Stimulated activated effector memory CD8-positive, alpha-beta T cell treated with anti-CD3 and anti-CD28 coated beads, Interleukin-12 subunit alpha, Interleukin-12 subunit beta, amount 100 ng/mL, for 72 hours (primary cell): Measurements from ENCODE around the gene SMOC1.

Experiments
- ATAC-seq: fragments of 150-1000 bp; cut with Tn5 transposase; 2 replicates; pipeline ENCODE4 v1.10.0; 2021
- DNase-seq, 2 donors: peaks; one replicate each; pipeline ENCODE4 v3.0.0; 2021 to 2022; ENCODE audit warnings: low spot score in 2 of 2
- H3K27ac Mint-ChIP-seq: one replicate; pipeline ENCODE4 v1.8.0; 2022; ENCODE audit warnings: mild to moderate bottlenecking, mixed read lengths
- H3K36me3 Mint-ChIP-seq: one replicate; pipeline ENCODE4 v1.8.0; 2022; ENCODE audit warnings: mild to moderate bottlenecking, mixed read lengths
- H3K4me1 Mint-ChIP-seq: one replicate; pipeline ENCODE4 v1.8.0; 2022; ENCODE audit warnings: mixed read lengths
- H3K4me3 Mint-ChIP-seq: one replicate; pipeline ENCODE4 v1.8.0; 2022; ENCODE audit warnings: mild to moderate bottlenecking, mixed read lengths
- H3K9me3 Mint-ChIP-seq: one replicate; pipeline ENCODE4 v1.8.0; 2022; ENCODE audit warnings: mixed read lengths

SMOC1 gene, protein sequence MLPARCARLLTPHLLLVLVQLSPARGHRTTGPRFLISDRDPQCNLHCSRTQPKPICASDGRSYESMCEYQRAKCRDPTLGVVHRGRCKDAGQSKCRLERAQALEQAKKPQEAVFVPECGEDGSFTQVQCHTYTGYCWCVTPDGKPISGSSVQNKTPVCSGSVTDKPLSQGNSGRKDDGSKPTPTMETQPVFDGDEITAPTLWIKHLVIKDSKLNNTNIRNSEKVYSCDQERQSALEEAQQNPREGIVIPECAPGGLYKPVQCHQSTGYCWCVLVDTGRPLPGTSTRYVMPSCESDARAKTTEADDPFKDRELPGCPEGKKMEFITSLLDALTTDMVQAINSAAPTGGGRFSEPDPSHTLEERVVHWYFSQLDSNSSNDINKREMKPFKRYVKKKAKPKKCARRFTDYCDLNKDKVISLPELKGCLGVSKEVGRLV

DNA sequence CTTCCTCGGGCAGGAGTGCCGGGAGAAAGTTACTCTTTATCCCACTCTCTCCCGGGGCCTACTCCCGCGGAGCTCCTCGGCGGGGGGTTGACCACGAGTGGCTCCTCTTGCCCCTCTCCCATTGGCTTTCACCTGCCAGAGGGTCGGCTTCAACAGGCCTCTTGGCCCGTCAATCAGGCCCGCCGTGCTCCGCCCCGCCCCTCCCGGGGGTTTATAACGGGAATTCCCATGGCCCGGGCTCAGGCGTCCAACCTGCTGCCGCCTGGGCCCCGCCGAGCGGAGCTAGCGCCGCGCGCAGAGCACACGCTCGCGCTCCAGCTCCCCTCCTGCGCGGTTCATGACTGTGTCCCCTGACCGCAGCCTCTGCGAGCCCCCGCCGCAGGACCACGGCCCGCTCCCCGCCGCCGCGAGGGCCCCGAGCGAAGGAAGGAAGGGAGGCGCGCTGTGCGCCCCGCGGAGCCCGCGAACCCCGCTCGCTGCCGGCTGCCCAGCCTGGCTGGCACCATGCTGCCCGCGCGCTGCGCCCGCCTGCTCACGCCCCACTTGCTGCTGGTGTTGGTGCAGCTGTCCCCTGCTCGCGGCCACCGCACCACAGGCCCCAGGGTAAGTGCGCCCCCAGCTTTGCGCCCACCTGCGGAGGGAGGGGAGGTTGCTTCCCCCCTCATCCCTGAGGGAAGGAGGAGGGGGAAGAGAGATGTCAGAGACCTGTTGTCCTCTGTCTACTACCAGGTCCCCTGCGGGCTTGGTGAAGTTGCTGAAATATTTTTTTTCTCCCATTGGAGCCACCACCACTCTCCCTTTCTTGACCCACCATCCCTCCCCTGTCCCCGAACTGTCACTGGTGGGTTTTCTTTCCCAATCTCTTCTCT lies at the start of gene SMOC1:
Gene SMOC1 (plus strand): TSS at position 242 of the 869 bp plus-strand sequence. CDS start 263 bp downstream, at position 505.
- peak; percentile 47 for ATAC-seq
- Mint-ChIP-seq H3K4me1 (peaks cover 7% of the 10 kb centered on the region), H3K9me3 (no peaks in the 10 kb centered on the region), H3K27ac (no peak within 1 kb of the TSS), H3K36me3 (no peaks in the 10 kb centered on the region), H3K4me3 (no peak within 1 kb of the TSS)
- DNase-seq, result no peak

DNA sequence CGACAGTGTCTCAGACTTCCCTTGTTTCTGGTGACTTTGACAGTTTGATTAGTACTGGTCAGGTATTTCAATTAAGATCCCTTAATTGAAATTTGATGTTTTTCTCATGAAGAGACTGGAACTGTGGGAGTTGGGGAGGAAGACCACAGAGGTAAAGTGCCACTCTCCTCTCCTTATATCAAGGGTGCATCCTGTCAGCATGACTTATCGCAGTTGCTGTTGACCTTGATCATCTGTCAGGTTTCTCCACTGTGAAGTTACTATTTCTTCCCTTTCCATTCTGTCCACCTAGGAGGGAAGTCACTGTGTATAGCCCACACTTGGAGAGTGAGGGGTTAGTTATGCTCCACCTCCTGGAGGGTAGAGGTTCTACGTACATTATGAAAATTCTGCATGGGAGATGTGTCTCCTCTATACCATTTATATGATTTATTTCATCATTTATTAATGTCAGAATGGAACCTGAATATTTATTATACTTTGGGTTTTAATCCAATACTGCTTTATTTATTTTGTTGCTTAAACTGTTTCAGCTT lies 40.3 kb upstream of the SMOC1 start:
- no peaks in the 10 kb centered on the region for H3K36me3 Mint-ChIP-seq
- no peaks in the 10 kb centered on the region for H3K9me3 Mint-ChIP-seq
- H3K27ac Mint-ChIP-seq, result no peak overlapping the region
- no peak for ATAC-seq
- H3K4me3 Mint-ChIP-seq, result no peak overlapping the region
- H3K4me1 Mint-ChIP-seq, result no peaks in the 10 kb centered on the region
- no peak for DNase-seq

DNA sequence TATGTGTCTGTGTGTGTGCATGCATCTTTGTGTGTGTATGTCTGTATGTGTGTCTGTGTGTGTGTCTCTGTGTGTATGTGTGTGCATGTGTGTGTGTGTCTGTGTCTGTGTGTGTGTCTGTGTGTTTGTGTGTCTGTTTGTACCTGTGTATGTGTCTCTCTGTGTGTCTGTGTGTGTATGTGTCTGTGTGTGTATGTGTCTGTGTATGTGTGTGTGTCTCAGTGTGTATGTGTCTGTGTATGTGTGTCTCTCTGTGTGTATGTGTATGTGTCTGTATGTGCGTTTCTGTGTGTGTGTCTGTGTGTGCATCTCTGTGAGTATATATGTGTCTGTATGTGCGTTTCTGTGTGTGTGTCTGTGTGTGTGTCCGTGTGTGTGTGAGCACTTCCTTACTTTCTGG lies 39.6 kb upstream of the SMOC1 start:
- ATAC-seq, result no peak
- no peak for DNase-seq
- H3K4me1 Mint-ChIP-seq, result no peaks in the 10 kb centered on the region
- H3K9me3 Mint-ChIP-seq, result no peaks in the 10 kb centered on the region
- H3K27ac Mint-ChIP-seq, result no peak overlapping the region
- no peak overlapping the region for H3K4me3 Mint-ChIP-seq
- no peaks in the 10 kb centered on the region for H3K36me3 Mint-ChIP-seq

DNA sequence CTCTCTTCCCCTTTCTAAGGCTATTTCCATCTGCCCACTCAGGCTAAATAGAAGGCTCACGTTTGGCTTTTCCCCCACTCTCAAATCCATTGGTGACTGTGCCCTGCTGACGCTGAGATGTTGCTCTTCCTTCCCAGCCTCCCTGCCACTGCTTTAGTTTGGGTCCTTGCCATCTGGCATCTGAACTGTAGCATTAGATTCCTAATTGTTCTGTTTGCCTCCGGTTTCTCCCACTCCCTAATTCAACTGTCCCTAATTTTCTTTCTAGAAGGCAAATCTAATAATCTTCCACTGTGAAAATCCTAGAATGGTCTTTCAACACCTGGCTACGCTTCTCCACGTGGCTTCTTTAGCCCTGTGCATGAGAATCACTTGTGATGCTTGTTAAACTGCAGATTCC lies 37.6 kb upstream of the SMOC1 start:
- Mint-ChIP-seq H3K36me3 (no peaks in the 10 kb centered on the region), H3K9me3 (no peaks in the 10 kb centered on the region)

DNA sequence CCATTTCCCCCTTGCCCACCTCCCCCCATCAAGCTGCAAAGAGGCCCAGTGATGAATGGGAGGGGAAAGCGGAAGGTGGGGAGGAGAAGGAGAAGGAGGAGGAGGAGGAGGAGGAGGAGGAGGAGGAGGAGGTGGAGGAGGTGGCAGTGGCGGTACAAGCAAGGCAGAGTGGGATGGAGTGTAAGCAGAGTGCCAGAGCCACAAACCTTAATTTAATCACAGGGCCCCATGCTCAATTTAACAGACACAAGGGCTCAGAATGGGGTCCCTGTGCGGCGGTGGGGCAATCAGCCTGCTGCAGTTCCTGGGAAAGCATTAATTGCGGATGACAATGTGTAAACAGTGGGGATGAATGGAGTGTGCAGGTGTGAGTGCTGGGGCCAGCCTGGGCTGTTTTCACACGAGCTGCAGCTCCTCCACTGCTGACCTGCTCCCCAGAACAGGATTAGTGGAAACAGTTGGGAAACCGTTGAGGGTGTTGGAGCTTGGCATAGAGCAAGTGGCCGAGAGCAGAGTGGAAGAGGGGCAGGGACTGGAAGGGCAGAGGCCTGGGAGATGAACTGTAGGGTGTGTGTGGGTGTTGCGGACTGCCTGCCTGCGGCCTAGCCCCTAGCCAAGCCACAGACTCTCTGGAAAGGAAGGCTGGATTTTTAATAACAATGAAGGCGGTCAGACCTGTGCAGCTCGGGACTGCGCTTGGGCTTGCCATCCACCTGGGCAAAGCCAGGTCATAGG lies 36.4 kb upstream of the SMOC1 start:
- no peak for ATAC-seq
- Mint-ChIP-seq H3K9me3 (no peaks in the 10 kb centered on the region), H3K36me3 (no peaks in the 10 kb centered on the region), H3K4me1 (no peaks in the 10 kb centered on the region), H3K27ac (no peak overlapping the region), H3K4me3 (no peak overlapping the region)
- no peak for DNase-seq

More for the DNA sequence above, 37.6 kb upstream of the SMOC1 start:
- Mint-ChIP-seq H3K27ac (no peak overlapping the region), H3K4me3 (no peak overlapping the region), H3K4me1 (no peaks in the 10 kb centered on the region)
- ATAC-seq (no peak), DNase-seq (no peak)

DNA sequence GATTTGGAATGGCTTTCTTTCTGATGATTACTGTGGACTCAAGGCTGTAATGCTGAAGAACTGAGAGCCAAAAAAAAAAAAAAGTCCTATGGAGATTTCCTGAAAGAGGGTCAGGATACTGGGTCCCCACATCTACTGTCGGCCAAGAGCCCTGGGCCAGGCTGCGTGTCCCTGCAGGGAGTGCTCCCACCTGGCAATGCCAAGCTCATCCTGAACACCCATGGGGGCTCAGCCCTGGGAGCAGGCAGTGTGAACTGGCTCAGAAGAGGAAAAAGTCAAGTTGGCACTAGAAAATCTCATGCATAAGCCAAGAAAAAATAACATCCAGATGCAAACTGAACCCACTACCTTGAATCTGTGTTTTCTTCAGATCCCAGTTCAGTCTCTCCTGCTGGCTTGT lies 35.0 kb upstream of the SMOC1 start:
- no peak for DNase-seq
- H3K27ac Mint-ChIP-seq, result no peak overlapping the region
- no peaks in the 10 kb centered on the region for H3K4me1 Mint-ChIP-seq
- H3K36me3 Mint-ChIP-seq, result no peaks in the 10 kb centered on the region
- no peak for ATAC-seq
- no peaks in the 10 kb centered on the region for H3K9me3 Mint-ChIP-seq
- no peak overlapping the region for H3K4me3 Mint-ChIP-seq

DNA sequence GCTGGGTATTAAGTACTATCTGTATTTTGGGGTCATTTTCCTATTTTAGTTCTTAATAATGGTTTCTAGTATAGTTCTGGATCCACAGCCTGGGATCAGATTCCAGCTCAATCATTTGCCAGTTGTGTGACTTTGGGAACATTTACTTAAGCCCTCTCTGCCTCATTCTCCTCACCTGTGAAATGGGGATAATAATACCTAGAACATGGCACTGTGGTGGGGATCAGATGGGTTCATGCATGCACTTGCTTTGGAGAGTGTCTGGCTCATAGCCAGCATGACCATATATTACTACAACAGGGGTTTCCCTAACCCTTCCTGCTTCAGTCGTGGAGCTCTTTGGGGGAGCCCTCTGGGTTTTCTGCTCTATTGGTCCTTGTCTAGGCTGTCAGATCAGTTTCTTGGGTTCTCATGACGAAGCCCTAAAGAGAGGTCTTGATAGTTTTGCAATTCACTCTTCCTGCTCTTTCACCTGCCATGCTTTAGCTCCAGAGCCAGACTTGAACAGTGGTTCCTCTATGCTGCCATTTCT lies 34.1 kb upstream of the SMOC1 start:
- Mint-ChIP-seq H3K9me3 (no peaks in the 10 kb centered on the region), H3K36me3 (no peaks in the 10 kb centered on the region), H3K27ac (no peak overlapping the region), H3K4me1 (no peaks in the 10 kb centered on the region), H3K4me3 (no peak overlapping the region)
- ATAC-seq (no peak), DNase-seq (no peak)

DNA sequence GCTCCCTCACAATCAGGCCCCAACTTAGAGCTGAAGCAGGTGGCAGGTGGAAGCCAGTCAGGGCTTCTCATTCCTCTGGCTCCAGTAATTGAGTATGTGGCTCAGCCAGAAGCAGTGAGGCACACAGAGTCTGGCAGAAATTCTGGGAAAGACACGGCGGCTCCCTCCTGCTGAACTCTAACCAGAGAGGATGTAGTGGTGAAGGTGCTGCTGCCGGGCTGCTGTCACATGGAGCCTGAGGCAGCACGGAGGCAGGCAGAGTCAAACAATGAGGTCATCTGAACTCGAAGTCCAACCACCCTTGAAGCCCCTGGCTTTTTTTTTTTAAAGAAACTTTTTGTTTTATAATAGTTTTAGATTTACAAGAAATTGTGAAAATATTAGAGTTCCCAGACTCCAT lies 33.4 kb upstream of the SMOC1 start:
- Mint-ChIP-seq H3K27ac (no peak overlapping the region), H3K4me3 (no peak overlapping the region), H3K9me3 (no peaks in the 10 kb centered on the region), H3K4me1 (no peaks in the 10 kb centered on the region), H3K36me3 (no peaks in the 10 kb centered on the region)
- peak; percentile 33 for ATAC-seq
- no peak for DNase-seq

DNA sequence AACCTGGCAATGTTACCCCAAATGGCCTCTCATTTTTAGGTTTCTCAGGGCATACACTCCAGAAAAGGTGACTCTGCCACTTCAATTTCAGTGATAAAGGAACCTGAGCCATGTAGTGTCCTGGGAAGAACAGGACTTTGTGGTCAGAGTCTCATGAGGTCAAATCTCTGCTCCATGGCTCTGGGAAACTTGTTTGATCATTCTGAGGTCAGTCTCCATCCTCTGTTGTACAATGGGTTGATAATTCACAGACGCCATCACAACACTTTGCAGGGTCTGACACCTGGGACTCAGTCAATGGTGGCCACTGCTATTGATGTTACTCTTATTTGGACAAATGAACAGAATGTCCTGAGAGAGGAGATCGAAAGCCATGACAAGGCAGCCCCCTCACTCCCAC lies 31.1 kb upstream of the SMOC1 start:
- Mint-ChIP-seq H3K36me3 (no peaks in the 10 kb centered on the region), H3K9me3 (no peaks in the 10 kb centered on the region), H3K4me1 (no peaks in the 10 kb centered on the region), H3K27ac (no peak overlapping the region), H3K4me3 (no peak overlapping the region)
- DNase-seq (no peak), ATAC-seq (no peak)

DNA sequence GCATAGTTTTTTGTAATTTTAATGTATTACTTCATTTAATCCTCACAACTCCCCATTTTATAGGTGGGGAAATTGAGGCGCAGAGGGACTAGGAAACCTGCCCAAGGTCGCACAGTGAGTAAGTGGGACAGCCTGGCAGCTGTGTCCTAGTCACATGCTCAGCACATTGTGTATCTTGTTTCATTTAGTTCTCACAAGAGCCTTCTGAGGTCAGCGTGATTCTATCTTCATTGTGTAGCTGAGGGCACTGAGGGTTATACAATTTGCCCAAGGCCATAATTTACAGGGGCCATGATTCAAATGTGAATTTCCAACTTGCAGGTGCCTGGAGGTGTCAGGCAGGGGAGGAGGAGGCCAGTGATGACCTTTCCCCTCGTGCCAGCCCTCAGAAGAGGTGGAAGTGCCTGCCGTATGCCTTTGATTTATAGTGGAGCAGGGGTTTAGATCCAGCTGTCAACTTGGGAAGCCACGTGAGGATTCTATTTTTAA lies 30.3 kb upstream of the SMOC1 start:
- Mint-ChIP-seq H3K36me3 (no peaks in the 10 kb centered on the region), H3K9me3 (no peaks in the 10 kb centered on the region), H3K4me3 (no peak overlapping the region), H3K27ac (no peak overlapping the region), H3K4me1 (no peaks in the 10 kb centered on the region)
- DNase-seq, result no peak
- ATAC-seq, result no peak

DNA sequence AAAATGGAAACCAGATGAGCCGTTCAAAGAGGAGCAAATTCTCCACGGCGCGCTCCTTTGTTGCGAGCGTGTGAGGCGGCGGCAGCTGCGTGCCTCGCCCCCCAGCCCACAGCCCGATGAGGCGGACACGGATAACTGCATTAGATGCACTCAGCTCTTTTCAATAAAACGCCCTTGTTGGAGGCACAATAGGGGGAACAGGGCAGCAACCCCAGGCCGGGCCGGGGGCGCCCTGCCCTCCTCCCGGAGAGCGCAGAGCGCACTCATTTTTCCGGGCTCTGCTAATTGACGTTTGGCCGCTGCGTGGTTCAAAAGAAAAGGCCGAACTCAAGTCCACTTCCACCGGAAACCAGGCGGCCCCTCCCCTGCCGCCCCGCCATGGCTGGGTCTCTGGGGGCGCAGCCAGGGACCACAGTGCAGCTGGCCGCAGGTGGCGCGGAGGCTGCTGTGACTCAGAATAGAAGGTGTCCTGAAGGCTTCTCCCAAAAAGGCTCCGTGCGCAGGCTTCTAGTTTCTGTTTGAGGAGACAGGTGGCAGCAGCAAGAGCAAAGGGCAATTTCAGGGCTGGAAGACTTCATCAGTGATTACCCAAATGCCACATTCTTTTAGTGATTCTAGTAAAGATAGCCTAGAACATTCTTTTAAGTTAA lies 29.0 kb upstream of the SMOC1 start:
- Mint-ChIP-seq H3K9me3 (no peaks in the 10 kb centered on the region), H3K27ac (no peak overlapping the region), H3K36me3 (no peaks in the 10 kb centered on the region), H3K4me1 (no peaks in the 10 kb centered on the region), H3K4me3 (no peak overlapping the region)
- ATAC-seq (no peak), DNase-seq (no peak)

DNA sequence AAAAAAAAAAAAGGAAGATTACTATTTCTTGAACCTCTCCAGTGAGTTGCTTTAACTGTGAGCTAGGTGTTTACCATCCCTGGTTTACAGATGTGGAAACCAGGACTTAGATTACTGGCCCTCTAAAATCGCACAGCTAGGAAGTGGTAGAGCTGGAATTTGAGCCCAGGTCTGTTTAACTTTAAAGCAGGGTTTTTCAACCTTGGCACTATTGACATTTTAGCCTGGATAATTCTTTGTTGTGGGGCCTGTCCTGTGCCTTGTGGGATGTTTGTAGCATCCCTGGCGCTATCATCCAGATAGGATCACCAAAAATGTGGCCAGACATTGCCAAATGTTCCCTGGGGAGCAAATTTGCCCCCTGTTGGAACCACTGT lies 28.5 kb upstream of the SMOC1 start:
- DNase-seq, result no peak
- Mint-ChIP-seq H3K27ac (no peak overlapping the region), H3K9me3 (no peaks in the 10 kb centered on the region), H3K36me3 (no peaks in the 10 kb centered on the region), H3K4me3 (no peak overlapping the region), H3K4me1 (no peaks in the 10 kb centered on the region)
- no peak for ATAC-seq

DNA sequence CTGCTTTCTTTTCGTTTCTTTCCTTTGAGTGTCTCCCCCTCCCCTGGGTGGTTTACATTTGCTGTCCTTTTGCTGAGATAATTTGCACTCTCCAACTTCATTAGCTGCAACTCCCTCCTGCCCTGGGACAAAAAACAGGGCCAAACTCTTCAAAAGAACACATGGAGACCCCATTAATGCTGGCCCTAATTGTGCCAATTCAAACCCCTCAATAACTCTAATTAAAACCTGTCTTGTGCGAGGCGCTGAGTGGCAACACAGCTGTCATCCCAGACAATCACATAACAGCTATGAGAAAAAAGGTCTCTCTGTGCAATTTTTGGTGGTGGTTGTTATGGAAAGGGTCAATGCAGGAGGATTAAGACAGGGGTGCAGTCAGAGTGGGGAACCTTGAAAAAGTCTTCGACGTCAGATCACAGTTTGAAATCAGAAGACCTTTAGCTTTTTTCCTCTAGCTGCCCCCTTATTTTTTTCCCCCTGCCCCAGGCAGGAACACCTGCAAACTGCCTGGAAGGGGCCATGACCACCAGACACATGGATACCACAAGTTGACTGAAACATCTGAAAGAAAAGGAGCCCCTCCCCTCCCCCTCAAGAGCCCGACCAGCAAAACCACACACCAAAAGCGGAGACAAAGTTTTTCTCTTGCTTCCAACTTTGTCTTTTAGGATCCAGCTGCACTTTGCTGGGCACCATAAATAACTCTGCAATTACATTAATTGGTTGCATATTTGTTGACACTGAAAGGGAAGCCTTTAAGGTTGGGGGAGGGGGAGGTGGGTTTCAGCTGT lies 26.5 kb upstream of the SMOC1 start:
- no peaks in the 10 kb centered on the region for H3K9me3 Mint-ChIP-seq
- DNase-seq, result no peak
- no peaks in the 10 kb centered on the region for H3K36me3 Mint-ChIP-seq
- no peak overlapping the region for H3K4me3 Mint-ChIP-seq
- no peaks in the 10 kb centered on the region for H3K4me1 Mint-ChIP-seq
- H3K27ac Mint-ChIP-seq, result no peak overlapping the region
- no peak for ATAC-seq

DNA sequence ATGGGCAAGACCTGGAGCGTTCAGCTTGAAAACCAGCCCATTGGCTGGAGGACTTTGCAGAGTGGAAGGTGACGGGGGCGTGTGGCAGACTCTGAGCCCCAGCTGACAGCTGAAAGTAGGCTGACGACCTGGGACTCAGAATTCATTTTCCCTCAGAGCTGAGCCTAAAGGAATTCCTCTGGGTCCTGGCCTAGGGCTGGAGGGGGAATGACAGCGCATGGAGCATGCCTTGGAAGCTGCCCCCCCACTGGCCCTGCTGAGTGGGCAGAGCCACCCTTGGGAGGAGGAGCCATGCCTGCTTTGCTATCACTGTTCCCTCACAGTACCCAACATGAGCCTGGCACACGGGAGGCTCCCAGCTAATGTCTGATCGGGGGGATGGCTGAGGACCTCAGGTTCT lies 25.4 kb upstream of the SMOC1 start:
- ATAC-seq (no peak), DNase-seq (no peak)
- H3K9me3 Mint-ChIP-seq, result no peaks in the 10 kb centered on the region
- no peak overlapping the region for H3K4me3 Mint-ChIP-seq
- no peaks in the 10 kb centered on the region for H3K4me1 Mint-ChIP-seq
- H3K27ac Mint-ChIP-seq, result no peak overlapping the region
- H3K36me3 Mint-ChIP-seq, result no peaks in the 10 kb centered on the region
